GM19463 (cell line): Measurements from ENCODE around the gene TCP11X2.
"Not testable (repeated sequence)": the region's sequence is repeated elsewhere in the genome, so short reads cannot be mapped to it uniquely, and the experiment has no call there.

Experiments used
- ATAC-seq: cut with Tn5 transposase; IDR thresholded peaks from one replicate; pipeline ENCODE4 v1.9.1; 2021; ENCODE audit warnings: mild to moderate bottlenecking, moderate library complexity; ENCODE audit not compliant: unreplicated experiment

Gene TCP11X2

DNA sequence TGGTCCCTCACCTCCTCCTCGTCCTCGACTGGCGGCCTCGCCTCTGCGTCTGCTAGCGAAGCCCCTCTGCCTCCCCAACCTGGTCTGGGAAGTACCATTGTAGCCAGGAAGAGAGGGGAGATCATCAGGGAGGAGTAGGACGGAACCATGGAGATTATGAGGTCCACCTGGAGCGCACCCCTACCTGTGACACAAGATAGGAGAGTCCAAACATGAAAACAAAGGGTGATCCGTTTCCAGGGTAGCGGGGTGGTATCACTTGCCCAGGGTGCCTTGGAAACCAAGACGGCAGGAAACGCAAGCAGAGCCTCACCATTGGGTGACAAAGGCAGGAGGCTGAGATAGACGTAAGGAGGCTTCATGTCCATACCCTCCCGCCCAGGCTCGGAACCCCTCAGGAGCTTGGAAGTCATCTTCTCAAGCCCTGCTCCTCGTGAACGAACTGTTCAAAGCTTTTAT lies at the start of gene TCP11X2:
TCP11X2 (minus strand) TSS at position 51 of the 459 bp plus-strand sequence.
- not testable (repeated sequence) for ATAC-seq

DNA sequence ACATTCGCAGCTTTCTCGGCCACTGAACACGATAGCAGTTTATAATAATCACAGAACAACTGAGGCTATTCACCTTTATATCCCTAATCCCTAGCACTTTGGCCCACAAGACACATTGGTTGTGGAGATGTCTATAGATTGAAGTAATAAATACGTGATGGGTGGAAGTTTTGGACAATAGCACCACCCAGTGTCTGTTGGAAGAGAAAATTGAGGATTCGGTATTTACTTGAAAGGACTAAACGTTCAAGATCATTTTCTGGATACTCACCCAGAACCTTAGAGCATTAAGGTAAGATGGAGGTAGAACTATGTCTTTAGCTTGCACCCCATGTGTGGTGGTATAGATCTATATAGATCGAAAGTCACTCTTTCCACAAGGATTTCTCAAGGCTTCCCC lies 45.7 kb upstream of the TCP11X2 start:
- no peak for ATAC-seq

DNA sequence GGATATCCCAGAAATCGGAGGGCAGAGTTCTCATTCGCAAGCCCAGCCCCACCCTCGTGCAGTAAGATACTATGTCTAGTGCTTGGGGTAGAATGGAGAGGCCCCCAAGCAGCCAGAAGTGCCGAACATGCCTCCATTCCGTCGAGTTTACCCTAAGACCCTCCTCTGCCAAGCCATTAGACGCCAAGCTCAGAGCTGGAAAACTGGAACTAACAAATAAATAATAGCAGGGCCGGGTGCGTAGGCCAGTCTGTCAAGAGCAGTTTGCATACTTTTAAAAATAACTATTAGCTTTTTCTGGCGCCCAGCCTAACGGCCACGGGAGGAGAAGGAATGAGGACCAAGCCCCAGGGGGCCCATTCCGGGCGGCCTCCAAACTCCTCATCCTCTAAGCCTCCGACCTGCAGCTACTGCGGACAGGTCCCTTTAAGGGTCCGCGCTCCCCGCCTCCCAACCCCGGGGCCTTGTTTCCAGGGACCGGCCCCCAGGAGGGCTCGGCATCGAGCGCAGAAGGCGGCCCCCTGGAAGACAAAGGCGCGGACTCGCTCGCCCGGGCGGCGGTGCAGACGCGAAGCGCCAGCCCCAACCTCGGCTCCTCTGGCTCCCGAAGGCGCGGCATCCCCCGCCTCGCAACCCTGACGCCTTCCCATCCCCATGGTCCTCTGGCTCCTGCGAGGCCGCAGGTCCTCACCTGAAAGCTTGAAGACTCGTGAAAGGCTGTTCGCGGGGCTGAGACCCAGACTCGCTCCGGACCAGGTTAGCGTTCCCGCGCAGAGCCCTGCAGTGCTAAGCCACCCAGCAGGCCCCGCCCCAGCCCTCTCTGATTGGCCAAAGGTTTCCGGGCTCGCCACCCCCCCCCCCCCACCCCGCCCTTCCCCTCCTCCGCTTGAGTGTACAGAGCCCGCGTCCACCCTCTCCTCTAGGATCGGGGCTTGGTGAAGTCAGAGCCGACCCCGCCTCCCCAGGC lies 44.6 kb upstream of the TCP11X2 start, which contains the start of gene TMSB15A:
TMSB15A (minus strand) TSS at position 765 of the 967 bp plus-strand sequence.
- peak; percentile 96 for ATAC-seq

DNA sequence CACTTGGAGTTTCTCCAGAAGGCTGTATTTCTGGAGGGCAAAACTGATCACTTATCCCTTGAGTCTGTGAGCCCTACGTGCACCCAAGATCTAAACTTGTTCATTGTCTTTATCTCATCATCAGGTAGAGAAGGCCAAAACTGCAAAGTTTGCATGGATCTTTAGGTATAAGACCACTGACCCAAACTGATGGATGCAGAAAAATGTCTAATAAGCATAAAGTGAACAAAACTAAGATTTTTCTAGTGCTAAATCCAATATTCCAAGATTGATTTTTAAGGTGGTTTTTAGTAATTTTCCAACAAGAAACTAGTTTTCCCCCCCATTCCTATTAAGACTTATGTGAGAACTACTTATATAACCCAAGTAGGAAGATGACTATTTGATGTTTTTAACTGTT lies 42.9 kb upstream of the TCP11X2 start:
- no peak for ATAC-seq

DNA sequence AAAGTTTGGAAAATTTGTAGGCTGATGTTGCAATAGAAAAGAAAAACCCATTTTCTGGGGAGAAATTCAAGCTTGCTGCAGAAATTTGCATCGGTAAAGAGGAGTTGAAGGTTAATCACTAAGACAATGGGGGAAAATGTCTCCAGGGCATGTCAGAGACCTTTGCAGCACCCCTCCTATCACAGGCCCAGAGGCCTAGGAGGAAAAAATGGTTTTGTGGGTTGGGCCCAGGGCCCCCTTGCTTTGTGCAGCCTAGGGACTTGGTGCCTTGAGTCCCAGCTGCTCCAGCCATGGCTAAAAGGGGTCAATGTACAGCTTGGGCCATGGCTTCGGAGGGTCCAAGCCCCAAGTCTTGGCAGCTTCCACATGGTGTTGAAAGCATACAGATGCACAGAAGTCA lies 27.1 kb upstream of the TCP11X2 start:
- ATAC-seq: no peak

DNA sequence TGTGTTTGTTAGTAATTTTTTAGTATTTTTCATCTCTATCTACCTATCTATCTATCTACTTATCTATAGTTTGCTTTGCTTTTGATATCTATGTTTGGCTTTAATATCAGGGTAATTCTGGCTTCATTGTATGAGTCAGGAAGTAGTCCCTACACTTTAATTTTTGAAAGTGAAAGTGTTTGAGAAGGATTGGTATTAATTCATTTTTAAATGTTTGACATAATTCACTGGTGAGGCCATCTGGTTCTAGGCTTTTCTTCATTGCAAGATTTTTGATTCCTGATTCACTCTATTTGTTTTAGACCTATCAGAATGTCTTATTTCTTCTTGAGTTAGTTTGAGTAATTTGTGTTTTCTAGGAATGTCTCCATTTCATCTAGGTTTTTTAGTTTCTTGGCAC lies 20.2 kb upstream of the TCP11X2 start:
- ATAC-seq: no peak

DNA sequence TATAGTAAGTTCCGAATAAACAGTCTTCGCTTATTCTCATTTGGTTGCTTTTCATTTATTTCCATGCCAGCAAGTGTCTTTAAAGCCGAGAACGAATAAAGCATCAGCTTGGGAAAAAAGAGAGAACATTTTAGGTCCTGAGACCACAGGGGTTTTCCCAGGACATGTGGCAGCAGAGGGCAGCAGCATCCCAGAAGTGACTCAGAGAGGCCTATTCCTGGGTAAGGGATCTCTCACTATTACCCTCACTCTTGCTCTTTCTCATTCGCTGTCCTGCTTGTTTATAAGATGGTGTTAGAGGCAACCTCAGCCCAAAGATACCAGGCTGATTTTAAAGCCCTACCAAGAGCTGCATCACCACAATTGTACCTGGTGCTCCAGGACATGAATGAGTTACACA lies 7.2 kb upstream of the TCP11X2 start:
- ATAC-seq: not testable (repeated sequence)

DNA sequence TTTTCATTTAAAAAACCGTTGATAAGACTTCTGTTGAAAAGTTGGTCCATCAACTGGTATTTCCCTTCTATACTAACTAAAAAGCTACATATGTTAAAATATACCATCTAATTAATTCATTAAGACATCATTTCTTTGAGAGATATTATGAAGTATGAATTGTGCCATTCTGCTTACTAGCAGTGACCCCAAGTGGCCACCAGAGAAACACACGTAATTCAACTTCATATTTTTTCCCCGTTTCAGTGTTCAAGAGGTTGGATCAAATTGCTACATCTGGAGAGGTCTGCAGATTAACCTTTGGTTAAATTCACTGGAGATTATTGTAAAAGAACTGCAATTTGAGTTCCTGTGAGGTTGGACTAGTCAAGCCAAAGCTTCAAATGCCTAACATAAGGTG lies 1.4 kb downstream of the TCP11X2 start:
- ATAC-seq: not testable (repeated sequence)

DNA sequence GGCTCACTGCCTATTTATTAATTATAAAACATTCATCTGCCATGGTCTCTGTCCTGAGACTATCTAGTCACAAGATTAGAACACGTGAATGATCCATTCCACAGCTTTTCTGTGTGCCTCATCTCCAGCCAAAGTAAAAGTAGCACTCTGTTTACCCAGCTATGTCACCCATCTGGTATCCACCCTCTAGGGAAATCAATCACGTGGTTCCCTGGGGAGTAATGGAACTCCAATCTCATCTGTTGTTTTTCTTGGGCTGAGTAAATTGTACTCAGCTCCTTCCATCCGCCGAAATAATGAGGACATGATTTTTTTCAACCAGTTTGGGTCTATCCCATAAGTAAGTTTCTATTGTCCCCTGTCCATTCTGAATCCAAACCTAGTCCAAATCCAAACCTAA lies 13.0 kb downstream of the TCP11X2 start:
- not testable (repeated sequence) for ATAC-seq

DNA sequence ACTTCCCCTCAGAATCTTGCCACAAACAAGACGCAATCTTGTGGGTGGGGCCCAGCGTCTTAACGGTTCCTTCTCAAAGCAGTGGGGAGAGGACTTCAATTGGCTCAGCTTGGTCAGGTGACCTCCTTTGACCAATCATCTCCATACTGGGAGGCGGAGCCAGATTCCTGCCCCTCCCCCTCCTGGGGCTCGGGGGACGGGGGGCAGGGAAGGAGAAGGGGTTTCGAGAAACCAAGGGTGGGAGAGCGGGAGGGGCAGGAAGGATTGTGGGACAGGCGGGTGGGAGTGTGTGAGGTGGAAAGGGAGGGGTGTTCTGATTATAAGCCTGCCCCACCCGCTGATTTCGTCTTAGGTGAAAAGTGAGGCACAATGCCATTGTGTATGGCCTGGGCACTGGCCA lies 31.7 kb downstream of the TCP11X2 start, which contains the start of gene NXF2B:
NXF2B (minus strand) TSS at position 101 of the 400 bp plus-strand sequence. CDS start 59,972 bp downstream, outside the sequence.
- not testable (repeated sequence) for ATAC-seq

DNA sequence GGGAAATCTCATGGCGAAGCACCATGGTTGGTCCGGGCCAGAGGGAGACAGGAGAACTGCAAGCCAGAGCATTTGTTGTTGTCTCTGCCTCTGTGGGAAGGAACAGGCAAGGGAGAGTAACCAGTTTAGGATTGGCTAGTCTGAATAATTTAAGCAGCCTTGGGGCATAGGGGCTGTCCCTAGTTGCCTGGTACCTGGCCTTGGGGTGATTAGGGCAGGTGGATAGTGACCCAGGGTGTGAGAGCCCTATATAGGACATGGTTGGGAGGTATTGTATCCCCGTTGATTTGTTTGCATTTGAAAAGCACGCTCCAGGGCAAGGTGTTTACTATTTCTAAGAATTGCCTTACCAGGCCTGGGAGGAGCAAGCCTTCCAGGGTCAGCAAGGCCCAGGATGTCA lies 57.1 kb downstream of the TCP11X2 start:
- not testable (repeated sequence) for ATAC-seq
